Right lobe of liver (tissue), 6 donors: ENCODE results near the gene DOCK6. TPM values are rescaled to one million over a fixed set of nuclear protein-coding genes. Genes with fewer than 3 reads are reported as not detected.
"Not testable (repeated sequence)": the region's sequence is repeated elsewhere in the genome, so short reads cannot be mapped to it uniquely, and the experiment has no call there.

Experiments used
- ATAC-seq, 4 donors: fragments of 200-7000 bp; cut with Tn5 transposase; one replicate each; pipeline ENCODE4 v1.9.1; 2020; ENCODE audit warnings: mild to moderate bottlenecking in 4 of 4, moderate library complexity in 4 of 4
- DNase-seq, 3 donors: peaks; one replicate each; pipeline ENCODE4 v3.0.0-alpha.2; 2020
- H3K27ac ChIP-seq, 3 donors: fragments of 200-600 bp; one replicate each; pipeline ENCODE4 v1.8.0; 2022
- H3K27me3 ChIP-seq, 2 donors: fragments of 200-600 bp; one replicate each; pipeline ENCODE4 v1.8.0; 2022
- H3K36me3 ChIP-seq, 4 donors: fragments of 200-600 bp; sonication (generic) in 1 of 4; one replicate each; pipeline versions ENCODE4 v1.5.1 to v1.8.0; 2017 to 2022; ENCODE audit warnings: control low read depth in 1 of 4
- H3K4me1 ChIP-seq, 4 donors: fragments of 200-600 bp; sonication (generic) in 1 of 4; one replicate each; pipeline versions ENCODE4 v1.5.1 to v1.8.0; 2017 to 2022; ENCODE audit warnings: control low read depth in 1 of 4
- H3K4me3 ChIP-seq, 3 donors: fragments of 200-600 bp; one replicate each; pipeline ENCODE4 v1.8.0; 2022
- H3K9me3 ChIP-seq, 4 donors: fragments of 200-600 bp; sonication (generic) in 1 of 4; one replicate each; pipeline versions ENCODE4 v1.5.1 to v1.8.0; 2017 to 2022; ENCODE audit warnings: control low read depth in 1 of 4
- POLR2A ChIP-seq: fragments of 450-650 bp; IDR thresholded peaks from one replicate; pipeline ENCODE4 v1.6.1; 2017; ENCODE audit warnings: antibody characterized with exemption, mild to moderate bottlenecking
- WGBS: methylation state at CpG from one replicate; pipeline ENCODE4 v1.1.6; 2018; ENCODE audit warnings: low coverage, low lambda C conversion rate; ENCODE audit not compliant: insufficient coverage; ENCODE audit errors: missing lambda C conversion rate; 5-methylcytosine and 5-hydroxymethylcytosine counted together
- intact Hi-C, 2 donors: fragments of 100-400 bp; cut with DNase I; formaldehyde crosslinking; loops; one replicate each; pipeline versions ENCODE4 v1.11.2 to v1.14.1; 2022
- total RNA-seq, 6 experiments: library from RNA; depleted of rRNA in 2 of 6; stranded (reverse); fragments of >200 nt in 2 of 6; fragmentation: NEBNext Ultra II Directional in 3 of 6; extraction: Animal tissue kit (Norgen Biotek cat#: 25700) in 3 of 6; gene quantifications; one replicate each; pipeline versions ENCODE4 v1.1.0 to v1.2.4, GENCODE V29; 2016 to 2023
- TF ChIP-seq, protein P1 (sequence below), 4 donors: fragments of 200-600 bp in 3 of 4; fragments of 450-650 bp in 1 of 4; IDR thresholded peaks; one replicate each; pipeline versions ENCODE4 v1.5.1 to v1.8.0; 2016 to 2022; ENCODE audit warnings: antibody characterized with exemption in 4 of 4, mild to moderate bottlenecking in 2 of 4
- donor health status: DM: no; HTN: yes; CAD: no.
- donor health status: DM: no; HTN: no; CAD: no.
- donor health status: DM: no; HTN: no; CAD: no.
- donor health status: DM: no; HTN: yes; CAD: no.
- donor health status: DM: no; HTN: yes; CAD: no.

Gene DOCK6
- total RNA-seq, 6 experiments from 2014 or later: 19.9 to 45.9 (median 30.4) TPM

- WGBS: 76% methylated on average over 12 of the region's 13 CpGs
- Histone ChIP-seq H3K4me3 (peak overlapping the region in 1 of 3 donors; percentile 36), H3K27ac (peak overlapping the region; percentile 26 to 76 (median 48)), H3K4me1 (peaks cover 0 to 11% (median 4%) of the 10 kb centered on the region in 4 donors), H3K27me3 (no peaks in the 10 kb centered on the region), H3K9me3 (no peaks in the 10 kb centered on the region), H3K36me3 (peaks cover 0 to 28% (median 11%) of the 10 kb centered on the region in 4 donors)
- ATAC-seq (peak in 1 of 4 donors; percentile 10), DNase-seq (no peak)
- no peak for TF ChIP-seq POLR2A
- TF ChIP-seq, protein P1, sequence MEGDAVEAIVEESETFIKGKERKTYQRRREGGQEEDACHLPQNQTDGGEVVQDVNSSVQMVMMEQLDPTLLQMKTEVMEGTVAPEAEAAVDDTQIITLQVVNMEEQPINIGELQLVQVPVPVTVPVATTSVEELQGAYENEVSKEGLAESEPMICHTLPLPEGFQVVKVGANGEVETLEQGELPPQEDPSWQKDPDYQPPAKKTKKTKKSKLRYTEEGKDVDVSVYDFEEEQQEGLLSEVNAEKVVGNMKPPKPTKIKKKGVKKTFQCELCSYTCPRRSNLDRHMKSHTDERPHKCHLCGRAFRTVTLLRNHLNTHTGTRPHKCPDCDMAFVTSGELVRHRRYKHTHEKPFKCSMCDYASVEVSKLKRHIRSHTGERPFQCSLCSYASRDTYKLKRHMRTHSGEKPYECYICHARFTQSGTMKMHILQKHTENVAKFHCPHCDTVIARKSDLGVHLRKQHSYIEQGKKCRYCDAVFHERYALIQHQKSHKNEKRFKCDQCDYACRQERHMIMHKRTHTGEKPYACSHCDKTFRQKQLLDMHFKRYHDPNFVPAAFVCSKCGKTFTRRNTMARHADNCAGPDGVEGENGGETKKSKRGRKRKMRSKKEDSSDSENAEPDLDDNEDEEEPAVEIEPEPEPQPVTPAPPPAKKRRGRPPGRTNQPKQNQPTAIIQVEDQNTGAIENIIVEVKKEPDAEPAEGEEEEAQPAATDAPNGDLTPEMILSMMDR (IDR thresholded peaks at IDR 0.05): no peak
- intact Hi-C loops: no loop called here
Measured at GRCh38 chr19:11165486-11166030, 96.8 kb downstream of the DOCK6 start.

DNA sequence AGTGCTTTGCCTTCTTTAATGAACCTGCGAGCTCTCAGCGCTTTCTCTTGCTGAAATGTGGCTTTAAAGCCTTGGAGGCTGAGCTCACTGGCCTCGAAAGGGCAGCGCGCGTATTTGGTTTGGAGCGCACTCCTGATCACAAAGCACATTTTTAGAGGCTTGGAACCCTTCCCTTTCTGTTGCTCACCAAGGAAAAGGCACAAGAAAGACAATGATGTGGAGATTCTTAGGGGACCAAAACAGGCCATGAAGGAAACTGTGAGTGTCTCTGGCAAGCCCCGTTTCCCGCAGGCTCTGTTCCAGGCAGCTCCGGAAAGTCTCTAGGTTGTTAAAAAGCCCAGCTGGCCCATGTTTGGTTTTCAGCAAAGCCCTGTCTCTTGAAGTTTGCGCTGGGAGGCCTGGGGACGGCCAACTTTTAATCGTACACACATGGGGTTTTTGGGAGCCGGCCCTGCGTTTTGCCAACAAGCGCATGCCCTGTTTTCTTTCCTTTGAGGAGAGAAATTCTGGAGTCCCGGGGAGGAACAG, 97.4 kb downstream of the DOCK6 start:
- ATAC-seq (peak; percentile 38 to 74 (median 53)), DNase-seq (peak in 2 of 3 donors; percentile 66 to 71)
- H3K4me1 ChIP-seq: peaks cover 0 to 11% (median 5%) of the 10 kb centered on the region in 4 donors
- no peaks in the 10 kb centered on the region for H3K9me3 ChIP-seq
- peak overlapping the region; percentile 26 to 76 (median 48) for H3K27ac ChIP-seq
- intact Hi-C loops: no loop called here
- 62% methylated on average over 16 of the region's 17 CpGs for WGBS
- H3K36me3 ChIP-seq: peaks cover 0 to 22% (median 10%) of the 10 kb centered on the region in 4 donors
- no peaks in the 10 kb centered on the region for H3K27me3 ChIP-seq
- peak overlapping the region in 1 of 3 donors; percentile 36 for H3K4me3 ChIP-seq
- TF ChIP-seq POLR2A: no peak
- TF ChIP-seq, protein P1 (IDR thresholded peaks at IDR 0.05): no peak

GRCh38 chr19:11164296-11164695, 98.0 kb downstream of the DOCK6 start:
- TF ChIP-seq POLR2A: no peak
- H3K27ac ChIP-seq: peak overlapping the region in 1 of 3 donors; percentile 76
- no peaks in the 10 kb centered on the region for H3K27me3 ChIP-seq
- no peaks in the 10 kb centered on the region for H3K9me3 ChIP-seq
- H3K4me1 ChIP-seq: peaks cover 0 to 18% (median 7%) of the 10 kb centered on the region in 4 donors
- H3K36me3 ChIP-seq: peaks cover 0 to 17% (median 4%) of the 10 kb centered on the region in 4 donors
- DNase-seq (no peak), ATAC-seq (no peak)
- intact Hi-C loops: no loop called here
- WGBS: 77% methylated on average over 9 of the region's 11 CpGs
- H3K4me3 ChIP-seq: peak overlapping the region in 1 of 3 donors; percentile 36

DNA sequence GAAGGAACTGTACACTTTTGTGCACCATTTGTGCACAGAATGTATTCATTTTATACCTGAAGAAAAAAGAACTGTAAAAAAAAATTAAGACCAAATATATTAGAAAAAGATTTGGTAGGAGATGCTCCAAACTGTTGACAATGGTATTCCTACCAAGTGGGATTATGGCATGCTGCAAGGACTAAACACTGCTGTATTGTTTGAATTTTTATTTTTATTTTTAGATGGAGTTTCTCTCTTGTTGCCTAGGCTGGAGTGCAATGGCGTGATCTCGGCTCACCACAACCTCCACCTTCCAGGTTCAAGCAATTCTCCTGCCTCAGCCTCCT, 101.9 kb downstream of the DOCK6 start:
- WGBS: 100% methylated on average over 2 of the region's 2 CpGs
- peaks cover 0 to 46% (median 19%) of the 10 kb centered on the region in 4 donors for H3K4me1 ChIP-seq
- ATAC-seq, H3K36me3 ChIP-seq, H3K27me3 ChIP-seq, H3K9me3 ChIP-seq, intact Hi-C loops, H3K4me3 ChIP-seq, DNase-seq: not testable (repeated sequence)
- peak overlapping the region; percentile 63 to 94 (median 91) for H3K27ac ChIP-seq

DNA sequence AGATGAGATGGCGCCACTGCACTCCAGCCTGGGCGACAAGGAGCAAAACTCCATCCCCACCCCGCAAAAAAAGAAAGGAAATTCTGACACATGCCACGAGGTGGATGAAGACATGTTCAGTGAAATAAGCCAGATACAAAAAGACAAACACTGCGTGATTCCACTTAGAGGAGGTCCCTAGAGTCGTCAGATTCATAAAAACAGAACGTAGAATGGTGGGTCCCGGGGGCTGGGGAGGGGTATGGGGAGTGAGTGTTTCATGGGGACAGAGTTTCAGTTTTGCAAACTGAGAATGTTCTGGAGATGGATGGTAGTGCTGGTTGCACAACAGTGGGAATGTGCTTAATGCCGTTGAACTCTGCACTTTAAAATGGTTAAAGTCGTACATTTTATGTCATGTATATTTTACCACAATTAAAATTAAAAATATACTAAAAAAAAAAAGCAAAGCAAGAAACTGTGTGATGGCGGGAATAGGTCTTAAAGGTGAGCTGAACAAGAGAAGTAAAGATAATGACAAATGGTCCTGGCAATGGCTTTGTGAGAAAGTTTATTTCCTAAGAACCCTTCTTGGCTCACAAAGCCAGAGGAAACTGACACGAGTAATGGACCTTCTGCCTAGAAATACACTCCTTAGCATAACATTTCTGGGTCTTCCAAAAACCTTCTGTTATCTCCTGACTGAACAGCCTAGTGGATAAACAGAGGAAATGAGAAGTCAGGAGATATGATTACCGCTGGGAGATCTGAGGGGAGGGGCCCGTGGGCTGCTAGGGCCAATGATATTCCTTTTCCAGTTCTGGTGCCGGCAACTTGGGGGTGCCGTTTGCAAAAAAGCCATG, 102.5 kb downstream of the DOCK6 start:
- 17% methylated on average over 16 of the region's 16 CpGs for WGBS
- Histone ChIP-seq H3K27me3 (no peaks in the 10 kb centered on the region), H3K4me1 (peaks cover 0 to 52% (median 19%) of the 10 kb centered on the region in 4 donors), H3K4me3 (no peak overlapping the region), H3K9me3 (no peaks in the 10 kb centered on the region), H3K36me3 (no peaks in the 10 kb centered on the region), H3K27ac (peak overlapping the region; percentile 63 to 94 (median 91))
- TF ChIP-seq POLR2A: no peak
- TF ChIP-seq, protein P1 (IDR thresholded peaks at IDR 0.05): peak in 1 of 4 donors; percentile 6
- peak in 1 of 3 donors; percentile 64 for DNase-seq
- peak; percentile 36 to 54 (median 46) for ATAC-seq
- intact Hi-C loops: no loop called here
